GM18951 (cell line): ENCODE results near the gene RETREG3.
"Not testable (repeated sequence)": the region's sequence is repeated elsewhere in the genome, so short reads cannot be mapped to it uniquely, and the experiment has no call there.

Source experiments
- POLR2A ChIP-seq: IDR thresholded peaks from 4 replicates; pipeline ENCODE4 v1.6.1; 2011; ENCODE audit warnings: mild to moderate bottlenecking; ENCODE audit not compliant: insufficient read length, insufficient read depth; ENCODE audit errors: extremely low read depth
- in situ Hi-C: fragments of 300-500 bp; cut with MboI; formaldehyde crosslinking; loops from one replicate; pipeline ENCODE4 v1.12.0; 2022; ENCODE audit warnings: low sequenced_read_pairs, mixed read lengths, inconsistent platforms; ENCODE audit not compliant: unreplicated experiment

The RETREG3 gene

GRCh38 chr17:42623732-42624596 lies 14.8 kb upstream of the RETREG3 start:
- in situ Hi-C loops = no loop called here
- TF ChIP-seq POLR2A = no peak

- TF ChIP-seq POLR2A = no peak
Observed at GRCh38 chr17:42623271-42623670, 14.1 kb upstream of the RETREG3 start.

GRCh38 chr17:42621987-42622386 lies 12.8 kb upstream of the RETREG3 start:
- in situ Hi-C loops = not testable (repeated sequence)

More at GRCh38 chr17:42623271-42623670, 14.1 kb upstream of the RETREG3 start:
- in situ Hi-C loops = no loop called here

GRCh38 chr17:42618442-42619150 lies 9.4 kb upstream of the RETREG3 start:
- peak; percentile 35 for TF ChIP-seq POLR2A
- in situ Hi-C loops = no loop called here

GRCh38 chr17:42617956-42618431 lies 8.8 kb upstream of the RETREG3 start:
- in situ Hi-C loops = no loop called here

GRCh38 chr17:42613699-42614295 lies 4.6 kb upstream of the RETREG3 start:
- no peak for TF ChIP-seq POLR2A
- in situ Hi-C loops = no loop called here

More at GRCh38 chr17:42617956-42618431, 8.8 kb upstream of the RETREG3 start:
- TF ChIP-seq POLR2A = peak; percentile 52

GRCh38 chr17:42612013-42612412 lies 2.8 kb upstream of the RETREG3 start:
- in situ Hi-C loops = no loop called here
- TF ChIP-seq POLR2A = no peak

GRCh38 chr17:42609814-42610801 lies 934 bp upstream of the RETREG3 start:
- in situ Hi-C loops = not testable (repeated sequence)

GRCh38 chr17:42608305-42609181 lies 631 bp downstream of the RETREG3 start:
- TF ChIP-seq POLR2A = no peak
- in situ Hi-C loops = no loop called here

GRCh38 chr17:42607769-42608168 lies 1.4 kb downstream of the RETREG3 start:
- TF ChIP-seq POLR2A = no peak
- in situ Hi-C loops = no loop called here

- in situ Hi-C loops = no loop called here
- no peak for TF ChIP-seq POLR2A
Observed at GRCh38 chr17:42603318-42603717, 5.9 kb downstream of the RETREG3 start.

- in situ Hi-C loops = no loop called here
- no peak for TF ChIP-seq POLR2A
Observed at GRCh38 chr17:42598905-42599304, 10.3 kb downstream of the RETREG3 start.

- in situ Hi-C loops = no loop called here
- TF ChIP-seq POLR2A = no peak
Observed at GRCh38 chr17:42596386-42596785, 12.8 kb downstream of the RETREG3 start.
